PFSK-1 (cell line): ENCODE data around the gene TP53AIP1.

ENCODE experiments used
- FOXP2 ChIP-seq: optimal IDR thresholded peaks from 2 replicates; pipeline ENCODE3; 2011; ENCODE audit warnings: borderline replicate concordance, control low read depth, inconsistent platforms; ENCODE audit not compliant: insufficient read depth; ENCODE audit errors: extremely low read length, extremely low read depth
- POLR2AphosphoS5 ChIP-seq: IDR thresholded peaks from 2 replicates; pipeline ENCODE4 v1.6.1; 2012; ENCODE audit warnings: low read depth, mild to moderate bottlenecking, control low read depth, low read length, moderate library complexity
- REST ChIP-seq, 2 experiments: IDR thresholded peaks; 2 replicates each; pipeline versions ENCODE4 v1.6.1 to v1.8.0; 2011 to 2012; ENCODE audit warnings: low read depth in 2 of 2, low read length in 2 of 2, control low read depth in 1 of 2, inconsistent platforms in 1 of 2, mild to moderate bottlenecking in 1 of 2, moderate library complexity in 1 of 2; ENCODE audit not compliant: insufficient read depth in 1 of 2
- SIN3A ChIP-seq: IDR thresholded peaks from 2 replicates; pipeline ENCODE4 v1.6.1; 2012; ENCODE audit warnings: mild to moderate bottlenecking, low read length, moderate library complexity, borderline replicate concordance; ENCODE audit not compliant: insufficient read depth
- TAF1 ChIP-seq: IDR thresholded peaks from 2 replicates; pipeline ENCODE4 v1.6.1; 2012; ENCODE audit warnings: low read length, control low read depth, borderline replicate concordance; ENCODE audit not compliant: insufficient read depth

TP53AIP1 gene

GRCh38 chr11:128901653-128902514, 40.8 kb downstream of the TP53AIP1 start:
- TF ChIP-seq REST (IDR thresholded peaks at IDR 0.05; ENCODE audit: insufficient read depth in 1 of 2, low read depth in 2 of 2, low read length in 2 of 2) (no peak), SIN3A (no peak), TAF1 (no peak), FOXP2 (no peak)

GRCh38 chr11:128900468-128900867, 42.2 kb downstream of the TP53AIP1 start:
- TF ChIP-seq FOXP2 (no peak), REST (IDR thresholded peaks at IDR 0.05; ENCODE audit: insufficient read depth in 1 of 2, low read depth in 2 of 2, low read length in 2 of 2) (no peak), TAF1 (no peak)

DNA sequence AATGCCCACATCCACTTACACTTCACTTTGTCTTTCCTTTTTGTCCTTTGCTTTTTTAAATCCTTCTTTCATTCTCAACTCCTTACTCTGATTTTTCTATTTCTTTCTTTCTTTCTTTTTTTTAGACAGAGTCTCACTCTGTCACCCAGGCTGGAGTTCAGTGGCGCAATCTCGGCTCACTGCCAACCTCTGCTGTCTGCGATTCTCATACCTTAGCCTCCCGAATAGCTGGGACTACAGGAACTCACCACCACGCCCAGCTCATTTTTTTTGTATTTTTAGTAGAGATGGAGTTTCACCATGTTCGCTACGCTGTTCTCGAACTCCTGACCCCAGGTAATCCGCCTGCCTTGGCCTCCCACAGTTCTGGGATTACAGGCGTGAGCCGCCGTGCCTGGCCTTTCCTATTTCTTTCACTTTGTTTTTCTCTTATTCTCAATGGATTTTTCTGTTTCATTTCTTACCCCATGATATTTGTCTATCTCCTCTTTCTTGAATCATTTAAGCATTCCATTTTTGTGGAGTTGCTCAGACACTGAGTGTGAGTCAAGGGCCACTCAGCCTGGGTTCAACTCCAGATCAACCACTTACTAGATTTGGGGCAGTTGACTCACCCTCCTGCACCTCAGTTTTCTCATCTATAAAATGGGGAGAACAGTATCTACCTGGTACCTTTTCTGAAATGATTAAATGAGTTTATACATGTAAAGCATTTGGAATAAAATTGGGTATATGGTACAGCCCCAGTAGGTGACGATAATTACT, 43.9 kb downstream of the TP53AIP1 start:
- TF ChIP-seq POLR2AphosphoS5 (no peak), TAF1 (no peak), FOXP2 (no peak), SIN3A (no peak), REST (IDR thresholded peaks at IDR 0.05; ENCODE audit: insufficient read depth in 1 of 2, low read depth in 2 of 2, low read length in 2 of 2) (no peak)

DNA sequence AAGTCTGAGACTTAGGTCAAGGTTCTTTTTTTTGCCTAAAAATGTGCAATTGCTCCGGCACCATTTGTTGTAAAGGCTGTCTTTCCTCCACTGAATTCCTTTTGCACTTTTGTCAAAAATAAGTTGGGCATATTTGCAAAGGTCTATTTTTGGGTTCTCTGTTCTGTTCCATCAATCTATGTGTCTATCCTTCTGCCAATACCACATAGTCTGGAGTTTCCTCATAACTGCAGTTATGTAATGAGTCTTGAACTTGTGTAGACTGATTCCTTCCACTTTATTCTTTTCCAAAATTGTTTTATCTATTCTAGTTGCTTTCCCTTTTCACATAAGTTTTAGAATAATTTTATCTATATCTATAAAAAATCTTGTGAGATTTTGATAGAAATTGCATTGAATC, 44.8 kb downstream of the TP53AIP1 start:
- TF ChIP-seq TAF1, result no peak
- TF ChIP-seq FOXP2, result no peak
- no peak for TF ChIP-seq REST (IDR thresholded peaks at IDR 0.05; ENCODE audit: insufficient read depth in 1 of 2, low read depth in 2 of 2, low read length in 2 of 2)
- no peak for TF ChIP-seq SIN3A
- no peak for TF ChIP-seq POLR2AphosphoS5
